Mucosa of descending colon (tissue), 3 donors: ENCODE results near the gene TBXA2R. TPM values are rescaled to one million over a fixed set of nuclear protein-coding genes. Genes with fewer than 3 reads are reported as not detected.
A peak's percentile ranks its signal among the peaks of the same experiment; 100 is the strongest.
"Not testable (repeated sequence)": the region's sequence is repeated elsewhere in the genome, so short reads cannot be mapped to it uniquely, and the experiment has no call there.

ENCODE experiments used
- ATAC-seq: fragments of 200-7000 bp; cut with Tn5 transposase; one replicate; pipeline ENCODE4 v1.9.1; 2020; ENCODE audit warnings: mild to moderate bottlenecking, moderate library complexity
- DNase-seq, 3 donors: peaks; one replicate each; pipeline ENCODE4 v3.0.0-alpha.2; 2020
- H3K36me3 ChIP-seq: fragments of 200-600 bp; one replicate; pipeline ENCODE4 v1.8.0; 2021; ENCODE audit warnings: low read depth, mild to moderate bottlenecking
- H3K4me1 ChIP-seq: fragments of 200-600 bp; one replicate; pipeline ENCODE4 v1.8.0; 2021; ENCODE audit warnings: low read depth, mild to moderate bottlenecking
- H3K4me3 ChIP-seq: fragments of 200-600 bp; one replicate; pipeline ENCODE4 v1.8.0; 2021; ENCODE audit warnings: mild to moderate bottlenecking
- H3K9me3 ChIP-seq: fragments of 200-600 bp; one replicate; pipeline ENCODE4 v1.8.0; 2021; ENCODE audit warnings: mild to moderate bottlenecking
- intact Hi-C, 2 donors: fragments of 100-400 bp; cut with DNase I in 1 of 2; cut with micrococcal nuclease in 1 of 2; formaldehyde crosslinking; loops; one replicate each; pipeline versions ENCODE4 v1.11.0 to v1.11.1; 2022; cut with DNase I, micrococcal nuclease
- total RNA-seq, 3 donors: library from RNA; stranded (reverse); fragmentation: NEBNext Ultra II Directional in 2 of 3; extraction: Animal tissue kit (Norgen Biotek cat#: 25700) in 2 of 3; gene quantifications; one replicate each; pipeline versions ENCODE4 v1.2.1 to v1.2.4, GENCODE V29; 2021 to 2023
- TF ChIP-seq, protein P1 (sequence below): fragments of 200-600 bp; IDR thresholded peaks from one replicate; pipeline ENCODE4 v1.8.0; 2022; ENCODE audit warnings: antibody characterized with exemption, mild to moderate bottlenecking
- donor health status: DM: no; HTN: no; CAD: no; lungs with moderate emphysema.
- donor health status: DM: no; HTN: no; CAD: no.
- donor health status: DM: no; HTN: yes; CAD: no.

TBXA2R gene
- total RNA-seq, 3 donors from 2014 or later, result 0.72 to 2.3 (median 1.1) TPM

DNA sequence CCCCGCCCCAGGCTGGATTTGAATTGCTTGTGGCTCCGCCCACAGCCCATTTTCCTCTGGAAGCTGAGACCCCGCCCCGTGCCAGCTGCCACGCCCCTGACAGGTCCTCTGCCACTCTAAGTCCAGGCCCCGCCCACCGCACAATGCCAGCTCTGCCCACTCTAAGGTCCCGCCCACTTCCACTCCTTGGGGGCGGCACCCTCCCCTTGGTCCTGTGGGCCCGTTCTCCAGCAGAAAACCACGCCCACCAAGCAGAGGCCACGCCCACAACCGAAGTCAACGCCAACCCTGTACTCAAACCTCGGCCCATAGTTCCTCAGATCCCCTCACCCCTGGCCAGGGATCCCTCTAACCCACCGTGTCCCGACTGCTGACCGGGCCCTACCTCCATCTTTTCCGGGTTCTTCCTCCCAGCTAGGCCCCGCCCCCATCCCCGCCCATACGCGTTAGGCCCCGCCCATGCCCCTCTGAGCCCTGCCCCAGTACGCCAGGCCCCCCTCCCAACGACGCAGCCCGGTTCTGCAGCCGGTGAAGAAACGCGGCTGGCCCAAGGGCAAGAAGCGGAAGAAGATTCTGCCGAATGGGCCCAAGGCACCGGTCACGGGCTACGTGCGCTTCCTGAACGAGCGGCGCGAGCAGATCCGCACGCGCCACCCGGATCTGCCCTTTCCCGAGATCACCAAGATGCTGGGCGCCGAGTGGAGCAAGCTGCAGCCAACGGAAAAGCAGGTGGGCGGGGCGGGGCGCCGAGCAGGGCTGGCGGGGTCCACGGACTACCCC, 32.6 kb downstream of the TBXA2R start:
- Histone ChIP-seq H3K9me3 (no peaks in the 10 kb centered on the region), H3K4me1 (peaks cover 35% of the 10 kb centered on the region), H3K36me3 (no peaks in the 10 kb centered on the region), H3K4me3 (peak overlapping the region; percentile 91)
- DNase-seq (peak; percentile 96 to 98 (median 98)), ATAC-seq (peak; percentile 70)
- intact Hi-C loops, result no loop called here
- TF ChIP-seq, protein P1, sequence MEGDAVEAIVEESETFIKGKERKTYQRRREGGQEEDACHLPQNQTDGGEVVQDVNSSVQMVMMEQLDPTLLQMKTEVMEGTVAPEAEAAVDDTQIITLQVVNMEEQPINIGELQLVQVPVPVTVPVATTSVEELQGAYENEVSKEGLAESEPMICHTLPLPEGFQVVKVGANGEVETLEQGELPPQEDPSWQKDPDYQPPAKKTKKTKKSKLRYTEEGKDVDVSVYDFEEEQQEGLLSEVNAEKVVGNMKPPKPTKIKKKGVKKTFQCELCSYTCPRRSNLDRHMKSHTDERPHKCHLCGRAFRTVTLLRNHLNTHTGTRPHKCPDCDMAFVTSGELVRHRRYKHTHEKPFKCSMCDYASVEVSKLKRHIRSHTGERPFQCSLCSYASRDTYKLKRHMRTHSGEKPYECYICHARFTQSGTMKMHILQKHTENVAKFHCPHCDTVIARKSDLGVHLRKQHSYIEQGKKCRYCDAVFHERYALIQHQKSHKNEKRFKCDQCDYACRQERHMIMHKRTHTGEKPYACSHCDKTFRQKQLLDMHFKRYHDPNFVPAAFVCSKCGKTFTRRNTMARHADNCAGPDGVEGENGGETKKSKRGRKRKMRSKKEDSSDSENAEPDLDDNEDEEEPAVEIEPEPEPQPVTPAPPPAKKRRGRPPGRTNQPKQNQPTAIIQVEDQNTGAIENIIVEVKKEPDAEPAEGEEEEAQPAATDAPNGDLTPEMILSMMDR, result no peak

DNA sequence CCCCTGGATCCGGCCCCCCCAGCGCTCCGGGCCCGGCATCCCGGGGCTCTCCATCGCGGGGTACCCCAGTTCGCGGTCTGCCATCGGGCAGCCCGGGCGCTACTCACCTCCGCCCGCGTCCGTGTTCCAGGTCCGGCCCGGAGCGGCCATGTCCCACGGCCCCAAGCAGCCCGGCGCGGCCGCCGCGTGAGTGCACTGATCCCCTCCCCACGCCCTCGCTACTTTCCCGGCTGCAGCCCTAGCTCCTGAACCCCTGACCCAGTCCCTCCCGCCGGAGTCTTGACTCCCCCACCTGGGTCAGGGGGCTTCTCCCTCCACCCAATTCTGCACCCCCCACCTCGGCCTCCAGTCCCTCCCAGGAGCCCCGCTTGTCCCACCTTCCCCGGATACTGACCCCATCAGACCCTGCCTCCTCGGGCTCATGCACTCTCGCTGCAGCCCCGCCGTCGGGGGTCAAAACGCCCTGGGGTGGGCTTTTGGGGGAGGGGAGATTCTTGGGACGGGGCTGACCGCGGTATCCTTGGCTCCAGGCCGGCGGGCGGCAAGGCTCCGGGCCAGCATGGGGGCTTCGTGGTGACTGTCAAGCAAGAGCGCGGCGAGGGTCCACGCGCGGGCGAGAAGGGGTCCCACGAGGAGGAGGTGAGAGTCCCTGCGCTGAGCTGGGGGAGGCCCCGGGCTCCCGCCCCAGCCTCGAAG, 33.4 kb downstream of the TBXA2R start:
- TF ChIP-seq, protein P1, result no peak
- intact Hi-C loops, result no loop called here
- H3K4me3 ChIP-seq, result peak overlapping the region; percentile 91
- H3K9me3 ChIP-seq, result no peaks in the 10 kb centered on the region
- H3K36me3 ChIP-seq, result no peaks in the 10 kb centered on the region
- peaks cover 35% of the 10 kb centered on the region for H3K4me1 ChIP-seq
- ATAC-seq (peak; percentile 7), DNase-seq (peak in 2 of 3 donors; percentile 41 to 72)

DNA sequence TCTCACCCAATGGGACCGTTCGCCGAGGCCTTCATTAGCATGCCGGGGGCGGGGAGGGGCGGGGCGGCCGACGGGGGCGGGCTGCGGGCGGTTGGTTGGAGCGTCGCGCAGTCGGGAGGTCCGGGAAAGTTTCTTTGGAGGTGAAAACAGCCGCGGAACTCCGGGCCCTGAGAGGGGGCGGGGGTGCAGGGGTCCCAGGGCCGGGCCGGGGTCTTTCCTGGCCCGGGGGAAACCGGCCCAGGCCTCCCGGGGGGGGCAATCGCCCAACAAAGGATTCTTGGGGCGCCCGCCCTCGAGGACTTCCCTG, 33.9 kb downstream of the TBXA2R start, which contains the start of gene HMG20B:
TSS of gene HMG20B (plus strand) at position 90 of the 307 bp plus-strand sequence. CDS start 366 bp downstream, outside the sequence.
- TF ChIP-seq, protein P1, result no peak
- ATAC-seq (no peak), DNase-seq (no peak)
- Histone ChIP-seq H3K4me3 (peak within 1 kb of the TSS; percentile 91), H3K36me3 (no peaks in the 10 kb centered on the region), H3K4me1 (peaks cover 35% of the 10 kb centered on the region), H3K9me3 (no peaks in the 10 kb centered on the region)
- intact Hi-C loops, result no loop called here

DNA sequence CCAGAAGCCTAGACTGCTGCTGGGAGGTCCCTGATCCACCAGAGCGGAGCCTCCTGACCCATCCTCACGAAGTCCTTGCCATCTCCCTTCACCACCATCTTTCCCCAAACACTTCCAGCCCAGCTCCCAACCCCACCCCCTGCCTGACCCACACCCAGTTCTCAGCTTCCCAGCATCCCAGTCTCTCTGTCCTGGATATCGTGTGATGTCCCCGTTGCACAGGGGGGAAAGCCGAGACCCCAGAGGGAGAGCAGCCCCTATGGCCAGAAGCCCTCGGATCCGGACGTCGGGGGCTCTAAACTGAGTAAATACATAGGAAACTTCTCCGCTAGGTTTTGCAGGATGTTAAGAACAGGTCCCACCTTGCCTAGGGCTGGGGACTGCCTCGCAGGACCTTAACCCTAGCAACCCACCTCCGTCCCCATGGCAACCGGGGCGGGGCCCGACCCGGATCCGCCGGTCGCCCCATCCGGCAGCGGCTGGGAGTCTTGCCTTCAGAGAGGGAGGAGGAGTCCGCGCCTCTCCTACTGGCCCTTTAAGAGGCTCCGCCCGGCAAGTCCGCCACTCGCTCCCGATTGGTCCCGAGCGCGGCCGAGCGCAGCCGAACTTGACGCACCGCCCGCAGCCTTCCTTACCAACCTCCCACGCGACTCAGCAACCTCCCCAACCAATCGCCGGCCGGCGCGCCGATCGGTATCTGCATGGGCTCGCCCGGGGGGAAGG, 34.4 kb downstream of the TBXA2R start:
- H3K4me3 ChIP-seq, result peak overlapping the region; percentile 91
- no peaks in the 10 kb centered on the region for H3K9me3 ChIP-seq
- intact Hi-C loops, result no loop called here
- H3K36me3 ChIP-seq, result no peaks in the 10 kb centered on the region
- TF ChIP-seq, protein P1, result no peak
- ATAC-seq, result peak; percentile 86
- DNase-seq, result peak; percentile 99 to 100 (median 100)
- peaks cover 35% of the 10 kb centered on the region for H3K4me1 ChIP-seq

DNA sequence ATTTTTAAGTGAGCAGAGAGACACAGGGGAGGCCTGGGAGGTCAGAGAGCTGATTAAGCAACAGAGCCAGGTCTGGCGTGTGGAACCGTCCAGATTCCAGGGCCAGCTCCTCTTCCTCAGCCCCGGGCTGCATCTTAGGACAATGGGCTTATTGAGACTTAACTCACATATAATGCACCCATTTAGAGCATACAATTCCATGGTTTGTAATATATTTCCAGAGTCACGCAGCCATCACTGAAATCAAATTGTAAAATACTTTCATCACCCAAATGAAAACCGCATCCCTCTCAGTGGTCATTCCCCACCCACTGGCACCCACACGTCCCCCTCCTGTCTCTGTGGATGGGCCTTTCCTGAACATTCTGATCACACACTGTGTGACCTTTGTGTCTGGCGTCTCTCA, 36.1 kb downstream of the TBXA2R start:
- ATAC-seq (no peak), DNase-seq (no peak)
- H3K4me1 ChIP-seq, result peaks cover 23% of the 10 kb centered on the region
- intact Hi-C loops, result no loop called here
- H3K36me3 ChIP-seq, result no peaks in the 10 kb centered on the region
- no peaks in the 10 kb centered on the region for H3K9me3 ChIP-seq
- TF ChIP-seq, protein P1, result no peak
- H3K4me3 ChIP-seq, result no peak overlapping the region

DNA sequence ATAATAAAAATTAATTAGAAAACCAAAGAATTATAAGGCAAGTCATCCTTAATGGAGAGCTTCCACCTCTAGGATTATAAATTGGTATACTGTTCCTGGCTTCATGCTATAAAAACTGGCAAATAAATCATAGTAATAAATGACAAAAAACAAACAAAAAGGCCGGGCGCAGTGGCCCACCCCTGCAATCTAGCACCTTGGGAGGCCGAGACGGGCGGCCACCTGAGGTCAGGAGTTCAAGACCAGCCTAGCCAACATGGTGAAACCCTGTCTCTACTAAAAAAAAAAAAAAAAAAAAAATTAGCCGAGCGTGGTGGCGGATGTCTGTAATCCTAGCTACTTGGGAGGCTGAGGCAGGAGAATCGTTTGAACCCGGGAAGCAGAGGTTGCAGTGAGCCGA, 36.6 kb downstream of the TBXA2R start:
- H3K36me3 ChIP-seq, H3K4me3 ChIP-seq, H3K9me3 ChIP-seq, DNase-seq, ATAC-seq, intact Hi-C loops: not testable (repeated sequence)
- peaks cover 22% of the 10 kb centered on the region for H3K4me1 ChIP-seq
